ENCODE results near the gene IL2RA.
"Not testable (repeated sequence)": the region's sequence is repeated elsewhere in the genome, so short reads cannot be mapped to it uniquely, and the experiment has no call there.

Gene IL2RA

DNA sequence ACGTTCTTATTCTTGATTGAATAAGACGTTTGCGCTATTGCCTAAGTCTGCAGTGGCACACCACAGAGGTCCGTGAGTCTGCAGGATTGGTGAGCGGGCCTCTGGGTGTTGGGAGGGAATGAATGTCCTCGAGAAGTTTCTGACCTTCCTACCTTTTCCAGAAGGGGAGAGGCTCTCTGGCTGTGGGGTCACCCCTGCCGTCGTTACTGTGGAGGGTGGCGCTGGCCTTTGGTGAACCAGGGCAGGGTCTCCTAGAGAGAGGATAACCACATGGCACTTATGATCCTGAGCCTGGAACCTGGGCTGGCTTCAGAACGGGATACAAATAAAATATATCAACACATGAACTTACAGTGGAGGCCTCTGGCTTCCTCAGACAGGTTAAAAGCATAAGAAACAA is 98.6 kb downstream of the IL2RA start:
- DNase-seq (ENCODE audit: extremely low read depth in 1 of 2, low read depth in 1 of 2): no peak

DNA sequence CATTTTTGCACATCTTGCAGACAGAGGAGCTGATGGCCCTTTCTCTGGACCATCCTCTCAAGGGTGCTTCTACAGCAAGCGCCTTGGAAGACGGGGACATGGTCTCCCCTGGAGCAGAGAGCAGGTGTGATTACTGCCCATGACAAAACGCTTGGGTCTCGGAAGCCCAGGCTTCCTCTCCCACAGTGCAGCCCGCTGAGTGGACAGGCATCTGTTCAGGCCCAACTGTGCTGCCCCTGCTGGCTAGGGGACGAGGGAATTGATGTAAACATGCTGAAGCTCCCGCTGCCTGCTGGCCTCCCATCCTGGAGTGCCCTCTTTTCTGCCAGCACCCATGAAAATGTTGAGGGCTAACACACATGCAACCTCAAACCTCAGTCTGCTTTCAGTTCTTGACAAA is 99.1 kb downstream of the IL2RA start:
- DNase-seq (ENCODE audit: extremely low read depth in 1 of 2, low read depth in 1 of 2): no peak

DNA sequence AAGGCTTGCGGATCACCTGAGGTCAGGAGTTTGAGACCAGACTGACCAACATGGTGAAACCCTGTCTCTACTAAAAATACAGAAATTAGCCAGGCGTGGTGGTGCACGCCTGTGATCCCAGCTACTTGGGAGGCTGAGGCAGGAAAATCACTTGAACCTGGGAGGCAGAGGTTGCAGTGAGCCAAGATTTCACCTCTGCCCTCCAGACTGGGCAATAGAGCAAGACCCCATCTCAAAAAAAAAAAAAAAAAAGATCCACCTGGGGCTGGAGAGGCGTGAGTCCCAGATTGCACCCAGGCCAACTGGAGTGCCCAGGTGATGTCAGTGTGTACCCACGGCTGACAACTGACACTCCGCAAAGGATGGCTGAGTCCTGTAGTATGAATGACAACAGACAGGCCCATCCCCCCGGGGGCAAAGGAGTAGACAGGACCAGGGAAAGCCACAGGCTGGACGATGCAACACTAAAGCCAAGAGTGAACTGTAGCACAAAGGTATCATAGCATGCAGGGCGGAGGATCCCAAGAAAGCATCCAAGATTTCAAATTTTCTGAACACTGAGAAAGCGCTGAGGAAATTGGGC is 99.7 kb downstream of the IL2RA start:
- not testable (repeated sequence) for DNase-seq (ENCODE audit: extremely low read depth in 1 of 2, low read depth in 1 of 2)

DNA sequence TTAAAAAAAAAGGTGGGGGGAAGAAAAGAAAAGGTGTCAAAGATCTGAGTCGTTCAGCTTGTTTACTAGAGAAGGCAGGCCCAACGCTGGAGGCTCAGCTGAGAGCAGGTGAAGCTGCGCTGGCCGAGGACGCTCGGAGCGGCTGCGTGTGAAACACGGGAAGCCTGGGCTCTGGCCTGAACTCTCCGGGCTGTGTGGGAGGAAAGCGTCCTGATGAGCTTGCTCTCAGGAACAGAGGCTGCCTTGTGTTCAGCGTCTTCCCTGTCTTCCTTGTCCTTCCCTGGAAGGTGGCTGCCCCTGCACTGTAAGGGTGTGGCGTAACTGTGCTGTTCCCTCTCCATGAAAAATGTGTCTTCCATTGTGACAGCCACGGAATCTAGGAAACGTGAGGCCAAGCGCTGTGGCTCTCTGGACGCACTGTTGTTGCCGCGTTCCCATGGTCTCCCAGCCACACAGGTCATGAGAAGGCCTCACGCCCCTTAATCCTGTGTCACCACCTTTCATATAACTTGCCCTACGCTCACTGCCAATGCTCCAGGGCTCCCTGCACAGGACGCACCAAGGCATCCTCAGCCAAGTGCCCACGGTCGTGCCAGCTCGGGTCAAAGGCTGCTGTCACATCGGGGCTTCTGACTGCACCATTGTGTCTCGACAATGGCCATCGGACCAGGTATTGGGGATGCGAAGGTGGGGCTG is 100.6 kb downstream of the IL2RA start:
- no peak for DNase-seq (ENCODE audit: extremely low read depth in 1 of 2, low read depth in 1 of 2)

DNA sequence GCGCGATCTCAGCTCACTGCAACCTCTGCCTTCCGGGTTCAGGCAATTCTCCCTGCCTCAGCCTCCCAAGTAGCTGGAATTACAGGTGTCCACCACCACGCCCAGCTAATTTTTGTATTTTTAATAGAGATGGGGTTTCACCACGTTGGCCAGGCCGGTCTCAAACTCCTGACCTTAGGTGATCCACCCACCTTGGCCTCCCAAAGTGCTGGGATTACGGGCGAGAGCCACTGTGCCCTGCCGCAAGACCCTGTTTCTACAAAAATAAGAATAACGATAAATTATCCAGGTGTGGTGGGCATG is 101.2 kb downstream of the IL2RA start:
- not testable (repeated sequence) for DNase-seq (ENCODE audit: extremely low read depth in 1 of 2, low read depth in 1 of 2)

All from stimulated activated CD8-positive, alpha-beta memory T cell treated with anti-CD3 and anti-CD28 coated beads, Interleukin-7, amount 100 ng/mL, for 48 hours (primary cell).